NB4 (cell line): ENCODE results near the gene FUZ.

Experiments
- CTCF ChIP-seq: IDR thresholded peaks from one replicate; pipeline ENCODE4 v1.5.1; 2012; ENCODE audit warnings: low read depth, low read length
- MAX ChIP-seq: IDR thresholded peaks from 2 replicates; pipeline ENCODE4 v1.6.1; 2011; ENCODE audit warnings: low read depth, low read length
- POLR2A ChIP-seq: IDR thresholded peaks from 2 replicates; pipeline ENCODE4 v1.6.1; 2011; ENCODE audit warnings: mild to moderate bottlenecking; ENCODE audit not compliant: insufficient read length; ENCODE audit errors: extremely low read depth

GRCh38 chr19:49833599-49833998, 20.5 kb upstream of the FUZ start:
- no peak for TF ChIP-seq CTCF
- no peak for TF ChIP-seq POLR2A
- no peak for TF ChIP-seq MAX
